ENCODE measurements around the gene CIBAR2.

CIBAR2 gene

GRCh38 chr16:85077576-85078125 is 34.6 kb downstream of the CIBAR2 start:
- no peak for TF ChIP-seq CTCF (IDR thresholded peaks at IDR 0.05; ENCODE audit: insufficient read depth, low read length)
- no peak for TF ChIP-seq GABPA (IDR thresholded peaks at IDR 0.05; ENCODE audit: low read depth)
- TF ChIP-seq POLR2AphosphoS5 (IDR thresholded peaks at IDR 0.05; ENCODE audit: low read depth), result no peak
- TF ChIP-seq SPI1 (IDR thresholded peaks at IDR 0.05; ENCODE audit: borderline replicate concordance, low read depth), result no peak
- no peak for TF ChIP-seq REST (IDR thresholded peaks at IDR 0.05; ENCODE audit: insufficient replicate concordance, low read depth)
- Histone ChIP-seq H3K27me3 (ENCODE audit: insufficient read depth, poor library complexity, severe bottlenecking) (peaks cover 34% of the 10 kb centered on the region), H3K4me3 (replicated peaks; ENCODE audit: insufficient read depth, low read length) (no peak overlapping the region), H3K27ac (replicated peaks) (no peak overlapping the region; the same call in 1 of the 2 replicates)
- no peak for DNase-seq (ENCODE audit: low read depth in 1 of 2, low spot score in 1 of 2)

- Histone ChIP-seq H3K4me3 (replicated peaks; ENCODE audit: insufficient read depth, low read length) (no peak overlapping the region), H3K27ac (replicated peaks) (no peak overlapping the region), H3K27me3 (ENCODE audit: insufficient read depth, poor library complexity, severe bottlenecking) (peaks cover 28% of the 10 kb centered on the region)
- peak in 1 of 2 experiments; percentile 28 for DNase-seq (ENCODE audit: low read depth in 1 of 2, low spot score in 1 of 2)
- TF ChIP-seq POLR2AphosphoS5 (IDR thresholded peaks at IDR 0.05; ENCODE audit: low read depth) (no peak), SPI1 (IDR thresholded peaks at IDR 0.05; ENCODE audit: borderline replicate concordance, low read depth) (peak; percentile 47; the same call in 1 of the 2 replicates)
These were observed 35.2 kb downstream of the CIBAR2 start for GRCh38 chr16:85077039-85077438.

GRCh38 chr16:85075236-85075924 is 36.9 kb downstream of the CIBAR2 start:
- DNase-seq (ENCODE audit: low read depth in 1 of 2, low spot score in 1 of 2), result no peak
- Histone ChIP-seq H3K27ac (replicated peaks) (no peak overlapping the region), H3K27me3 (ENCODE audit: insufficient read depth, poor library complexity, severe bottlenecking) (peaks cover 14% of the 10 kb centered on the region), H3K4me3 (replicated peaks; ENCODE audit: insufficient read depth, low read length) (no peak overlapping the region)
- TF ChIP-seq SPI1 (IDR thresholded peaks at IDR 0.05; ENCODE audit: borderline replicate concordance, low read depth) (no peak), GABPA (IDR thresholded peaks at IDR 0.05; ENCODE audit: low read depth) (no peak), POLR2AphosphoS5 (IDR thresholded peaks at IDR 0.05; ENCODE audit: low read depth) (no peak), REST (IDR thresholded peaks at IDR 0.05; ENCODE audit: insufficient replicate concordance, low read depth) (no peak), CTCF (IDR thresholded peaks at IDR 0.05; ENCODE audit: insufficient read depth, low read length) (no peak)

GRCh38 chr16:85074225-85074914 is 37.9 kb downstream of the CIBAR2 start:
- H3K4me3 ChIP-seq (replicated peaks; ENCODE audit: insufficient read depth, low read length), result no peak overlapping the region

More at GRCh38 chr16:85074225-85074914, 37.9 kb downstream of the CIBAR2 start:
- Histone ChIP-seq H3K27ac (replicated peaks) (no peak overlapping the region), H3K27me3 (ENCODE audit: insufficient read depth, poor library complexity, severe bottlenecking) (peaks cover 10% of the 10 kb centered on the region)
- TF ChIP-seq SPI1 (IDR thresholded peaks at IDR 0.05; ENCODE audit: borderline replicate concordance, low read depth) (no peak), POLR2AphosphoS5 (IDR thresholded peaks at IDR 0.05; ENCODE audit: low read depth) (no peak), CTCF (IDR thresholded peaks at IDR 0.05; ENCODE audit: insufficient read depth, low read length) (no peak), REST (IDR thresholded peaks at IDR 0.05; ENCODE audit: insufficient replicate concordance, low read depth) (no peak), GABPA (IDR thresholded peaks at IDR 0.05; ENCODE audit: low read depth) (no peak)
- no peak for DNase-seq (ENCODE audit: low read depth in 1 of 2, low spot score in 1 of 2)

Measured in HL-60 (cell line).